MM.1S (cell line): Measurements from ENCODE around the gene FOXJ3.

Source experiments
- DNase-seq: peaks from one replicate; pipeline ENCODE4 v3.0.0-alpha.2; 2015
- H2AFZ ChIP-seq: fragments of 300-600 bp; sonication (generic); 2 replicates; pipeline ENCODE4 v1.6.0; 2016; ENCODE audit warnings: antibody characterized with exemption, low read length
- H3F3A ChIP-seq: fragments of 300-600 bp; sonication (generic); 2 replicates; pipeline ENCODE4 v1.6.1; 2016; ENCODE audit warnings: mild to moderate bottlenecking, antibody characterized with exemption, low read length, moderate library complexity, mixed read lengths; ENCODE audit not compliant: insufficient read depth
- H3K27ac ChIP-seq: fragments of 300-600 bp; sonication (generic); 2 replicates; pipeline ENCODE4 v1.5.1; 2016; ENCODE audit warnings: mild to moderate bottlenecking, low read length
- H3K27me3 ChIP-seq: fragments of 300-600 bp; sonication (generic); replicated peaks from 2 replicates; pipeline ENCODE4 v1.6.0; 2016; ENCODE audit warnings: low read length; ENCODE audit not compliant: insufficient read depth
- H3K36me3 ChIP-seq: fragments of 300-600 bp; sonication (generic); replicated peaks from 2 replicates; pipeline ENCODE4 v1.6.1; 2016; ENCODE audit warnings: mild to moderate bottlenecking, low read length, mixed read lengths; ENCODE audit not compliant: insufficient read depth
- H3K4me1 ChIP-seq: fragments of 300-600 bp; sonication (generic); 2 replicates; pipeline ENCODE4 v1.6.1; 2016; ENCODE audit warnings: low read length, mixed read lengths
- H3K4me2 ChIP-seq: fragments of 300-600 bp; sonication (generic); 2 replicates; pipeline ENCODE4 v1.6.0; 2016; ENCODE audit warnings: low read depth, low read length
- H3K4me3 ChIP-seq: fragments of 300-600 bp; sonication (generic); 2 replicates; pipeline ENCODE4 v1.5.1; 2016; ENCODE audit warnings: low read length, mixed read lengths
- H3K79me2 ChIP-seq: fragments of 300-600 bp; sonication (generic); 2 replicates; pipeline ENCODE4 v1.6.1; 2016; ENCODE audit warnings: mixed run types, low read length, mixed read lengths
- H3K9ac ChIP-seq: fragments of 300-600 bp; sonication (generic); 2 replicates; pipeline ENCODE4 v1.6.1; 2016; ENCODE audit warnings: low read length, mixed read lengths
- H3K9me2 ChIP-seq: fragments of 300-600 bp; sonication (generic); replicated peaks from 2 replicates; pipeline ENCODE4 v1.6.1; 2016; ENCODE audit warnings: mild to moderate bottlenecking, low read length, mixed read lengths; ENCODE audit not compliant: insufficient read depth
- H3K9me3 ChIP-seq: fragments of 300-600 bp; sonication (generic); replicated peaks from 2 replicates; pipeline ENCODE4 v1.6.1; 2016; ENCODE audit warnings: mild to moderate bottlenecking, low read length, mixed read lengths; ENCODE audit not compliant: insufficient read depth
- H4K20me1 ChIP-seq: fragments of 300-600 bp; sonication (generic); 2 replicates; pipeline ENCODE4 v1.6.1; 2016; ENCODE audit warnings: mild to moderate bottlenecking, low read length, moderate library complexity, mixed read lengths; ENCODE audit not compliant: insufficient read depth
- EZH2 ChIP-seq: fragments of 300-600 bp; sonication (generic); optimal IDR thresholded peaks from 2 replicates; pipeline ENCODE3; 2017; ENCODE audit warnings: low read depth, mild to moderate bottlenecking, antibody characterized with exemption, low read length, mixed read lengths
- EZH2phosphoT487 ChIP-seq: fragments of 300-600 bp; sonication (generic); IDR thresholded peaks from 2 replicates; pipeline ENCODE4 v1.6.1; 2018; ENCODE audit warnings: antibody characterized with exemption, low read length
- TF ChIP-seq, protein P1 (sequence below): fragments of 300-600 bp; sonication (generic); IDR thresholded peaks from 2 replicates; pipeline ENCODE4 v1.5.1; 2016; ENCODE audit warnings: antibody characterized with exemption, low read length, mixed read lengths

The FOXJ3 gene

DNA sequence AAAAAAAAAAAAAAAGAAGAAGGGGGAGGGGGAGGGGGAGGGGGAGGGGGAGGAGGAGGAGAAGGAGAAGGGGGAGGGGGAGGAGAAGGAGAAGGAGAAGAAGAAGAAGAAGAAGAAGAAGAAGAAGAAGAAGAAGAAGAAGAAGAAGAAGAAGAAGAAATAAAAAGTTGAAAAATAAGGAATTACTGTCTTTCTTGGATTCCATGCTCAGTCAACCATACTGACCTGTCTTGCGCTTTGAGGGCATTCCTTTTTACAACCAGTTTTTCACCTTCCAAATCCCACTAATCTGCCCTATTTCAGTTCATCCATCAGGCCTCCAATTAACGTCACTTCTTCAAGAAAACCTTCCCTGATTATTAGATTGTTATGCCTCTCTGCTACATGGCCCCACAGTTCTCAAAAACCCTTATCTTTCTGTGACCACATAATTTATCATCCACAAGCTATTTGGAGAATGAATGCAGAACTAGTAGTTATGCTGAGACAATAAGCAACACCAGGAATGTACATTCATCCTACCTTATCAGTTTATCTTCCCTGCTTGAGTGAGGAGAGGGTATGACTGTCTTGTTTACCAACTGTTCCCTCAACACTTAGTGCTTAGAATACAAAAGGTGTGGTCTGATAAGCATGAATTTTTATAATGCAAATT is 113.0 kb downstream of the FOXJ3 start:
- Histone ChIP-seq H3K27me3 (no peaks in the 10 kb centered on the region), H3K4me3 (no peak overlapping the region), H3K79me2 (no peaks in the 10 kb centered on the region), H3K9me2 (no peaks in the 10 kb centered on the region), H4K20me1 (no peaks in the 10 kb centered on the region), H3K4me2 (no peak overlapping the region), H3K36me3 (no peaks in the 10 kb centered on the region), H3K9me3 (no peaks in the 10 kb centered on the region), H3K27ac (no peak overlapping the region), H3F3A (no peaks in the 10 kb centered on the region), H2AFZ (no peak overlapping the region), H3K4me1 (peaks cover 4% of the 10 kb centered on the region; the same call in 1 of the 2 replicates), H3K9ac (no peak overlapping the region)
- no peak for TF ChIP-seq EZH2phosphoT487
- TF ChIP-seq, protein P1, sequence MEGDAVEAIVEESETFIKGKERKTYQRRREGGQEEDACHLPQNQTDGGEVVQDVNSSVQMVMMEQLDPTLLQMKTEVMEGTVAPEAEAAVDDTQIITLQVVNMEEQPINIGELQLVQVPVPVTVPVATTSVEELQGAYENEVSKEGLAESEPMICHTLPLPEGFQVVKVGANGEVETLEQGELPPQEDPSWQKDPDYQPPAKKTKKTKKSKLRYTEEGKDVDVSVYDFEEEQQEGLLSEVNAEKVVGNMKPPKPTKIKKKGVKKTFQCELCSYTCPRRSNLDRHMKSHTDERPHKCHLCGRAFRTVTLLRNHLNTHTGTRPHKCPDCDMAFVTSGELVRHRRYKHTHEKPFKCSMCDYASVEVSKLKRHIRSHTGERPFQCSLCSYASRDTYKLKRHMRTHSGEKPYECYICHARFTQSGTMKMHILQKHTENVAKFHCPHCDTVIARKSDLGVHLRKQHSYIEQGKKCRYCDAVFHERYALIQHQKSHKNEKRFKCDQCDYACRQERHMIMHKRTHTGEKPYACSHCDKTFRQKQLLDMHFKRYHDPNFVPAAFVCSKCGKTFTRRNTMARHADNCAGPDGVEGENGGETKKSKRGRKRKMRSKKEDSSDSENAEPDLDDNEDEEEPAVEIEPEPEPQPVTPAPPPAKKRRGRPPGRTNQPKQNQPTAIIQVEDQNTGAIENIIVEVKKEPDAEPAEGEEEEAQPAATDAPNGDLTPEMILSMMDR, result no peak
- TF ChIP-seq EZH2, result no peak
- DNase-seq, result no peak

DNA sequence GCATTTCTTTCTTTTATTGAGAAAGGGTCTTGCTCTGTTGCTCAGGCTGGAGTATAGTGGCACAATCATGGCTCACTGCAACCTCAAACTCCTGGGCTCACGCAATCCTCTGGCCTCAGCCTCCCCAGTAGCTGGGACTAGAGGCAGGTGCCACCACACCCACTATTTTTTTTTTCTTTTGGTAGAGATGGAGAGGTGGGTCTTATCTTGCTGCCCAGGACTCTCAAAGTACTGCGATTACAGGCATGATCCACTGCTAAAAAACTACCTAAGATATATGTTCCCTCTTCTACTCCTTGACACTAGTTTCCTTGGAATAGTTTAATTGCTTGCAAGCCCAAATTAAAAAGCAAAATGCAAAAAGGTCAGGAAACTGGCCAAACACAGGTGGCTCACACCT is 113.6 kb downstream of the FOXJ3 start:
- Histone ChIP-seq H3K9ac (no peak overlapping the region), H3K4me1 (peaks cover 4% of the 10 kb centered on the region; the same call in 1 of the 2 replicates)
- TF ChIP-seq EZH2phosphoT487, result no peak
- TF ChIP-seq, protein P1, result no peak
- no peak for TF ChIP-seq EZH2

DNA sequence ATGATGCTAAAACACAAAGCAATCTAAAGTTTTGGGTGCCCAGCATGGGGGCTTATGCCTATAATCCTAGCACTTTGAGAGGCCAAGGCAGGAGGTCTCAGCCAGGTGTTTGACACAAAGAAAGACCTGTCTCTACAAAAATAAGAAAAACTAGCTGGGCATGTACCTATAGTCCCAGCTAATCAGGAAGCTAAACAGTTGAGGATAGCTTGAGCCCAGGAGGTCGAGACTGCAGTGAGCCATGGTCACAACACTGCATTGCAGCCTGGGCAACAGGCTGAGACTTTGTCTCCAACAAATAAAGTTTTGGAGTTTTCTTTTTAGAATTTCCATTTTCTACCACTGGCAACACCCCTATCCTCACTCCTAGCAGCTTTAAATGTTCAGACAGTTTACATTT is 115.4 kb downstream of the FOXJ3 start:
- Histone ChIP-seq H3K4me3 (no peak overlapping the region), H3K9ac (no peak overlapping the region), H3K79me2 (peaks cover 5% of the 10 kb centered on the region), H3K4me1 (peaks cover 4% of the 10 kb centered on the region; the same call in 1 of the 2 replicates), H2AFZ (no peak overlapping the region), H3K36me3 (no peaks in the 10 kb centered on the region), H4K20me1 (no peaks in the 10 kb centered on the region), H3K4me2 (no peak overlapping the region), H3K9me3 (no peaks in the 10 kb centered on the region), H3K27ac (no peak overlapping the region), H3K27me3 (no peaks in the 10 kb centered on the region), H3K9me2 (no peaks in the 10 kb centered on the region), H3F3A (no peaks in the 10 kb centered on the region)
- TF ChIP-seq, protein P1, result no peak
- TF ChIP-seq EZH2phosphoT487 (no peak), EZH2 (no peak)
- no peak for DNase-seq

More for the DNA sequence above, 113.6 kb downstream of the FOXJ3 start:
- Histone ChIP-seq H3K27ac (no peak overlapping the region), H3K9me2 (no peaks in the 10 kb centered on the region), H3K27me3 (no peaks in the 10 kb centered on the region), H3K9me3 (no peaks in the 10 kb centered on the region), H2AFZ (no peak overlapping the region), H3F3A (no peaks in the 10 kb centered on the region), H3K36me3 (no peaks in the 10 kb centered on the region), H4K20me1 (no peaks in the 10 kb centered on the region), H3K79me2 (no peaks in the 10 kb centered on the region), H3K4me3 (no peak overlapping the region), H3K4me2 (no peak overlapping the region)
- DNase-seq, result no peak
